ENCODE results near the gene THG1L.

The THG1L gene

GRCh38 chr5:157739388-157740228 is 8.4 kb downstream of the THG1L start:
- no peak overlapping the region for H3K4me3 ChIP-seq (ENCODE audit: low read depth, low read length)
- ChIA-PET CTCF (interaction anchor here (0.7 to 2.5 kb wide), 5 partner anchors 9 to 411 kb away, joined by 3 to 12 read pairs (median 3); no protein-coding TSS in a partner anchor), POLR2A (no interaction called here)
- DNase-seq (ENCODE audit: low read depth, low spot score), result no peak
- TF ChIP-seq CTCF (IDR thresholded peaks at IDR 0.05; ENCODE audit: insufficient read depth, low read length, missing control alignments), result no peak

GRCh38 chr5:157740229-157740610 is 9.0 kb downstream of the THG1L start:
- H3K4me3 ChIP-seq (ENCODE audit: low read depth, low read length), result no peak overlapping the region
- ChIA-PET POLR2A (no interaction called here), CTCF (interaction anchor here (0.7 to 16.3 kb wide), 5 partner anchors 9 to 575 kb away, joined by 3 to 242 read pairs (median 113); partner anchors contain the start of gene THG1L)
- peak; percentile 40 for TF ChIP-seq CTCF (IDR thresholded peaks at IDR 0.05; ENCODE audit: insufficient read depth, low read length, missing control alignments)
- no peak for DNase-seq (ENCODE audit: low read depth, low spot score)

GRCh38 chr5:157741131-157741530 is 9.9 kb downstream of the THG1L start:
- no peak for DNase-seq (ENCODE audit: low read depth, low spot score)
- ChIA-PET CTCF (interaction anchor here (0.8 to 16.3 kb wide), 9 partner anchors 10 to 413 kb away, joined by 3 to 242 read pairs (median 34); partner anchors contain the start of genes C5orf52 and THG1L), POLR2A (no interaction called here)
- H3K4me3 ChIP-seq (ENCODE audit: low read depth, low read length), result no peak overlapping the region
- no peak for TF ChIP-seq CTCF (IDR thresholded peaks at IDR 0.05; ENCODE audit: insufficient read depth, low read length, missing control alignments)

- ChIA-PET POLR2A (interaction anchor here (0.6 to 1.1 kb wide), 4 partner anchors 12 to 185 kb away, joined by 3 to 6 read pairs (median 4); partner anchors contain the start of genes CLINT1 and THG1L), CTCF (interaction anchor here (0.6 to 16.3 kb wide), 86 partner anchors 8 to 1470 kb away, joined by 3 to 242 read pairs (median 4); partner anchors contain the start of genes C5orf52 and THG1L)
- no peak for DNase-seq (ENCODE audit: low read depth, low spot score)
- peak within 1 kb of the TSS; percentile 80 for H3K4me3 ChIP-seq (ENCODE audit: low read depth, low read length)
- peak; percentile 100 for TF ChIP-seq CTCF (IDR thresholded peaks at IDR 0.05; ENCODE audit: insufficient read depth, low read length, missing control alignments)
Observed at GRCh38 chr5:157743163-157744050, 12.2 kb downstream of the THG1L start, which contains the start of gene LSM11. LSM11 (plus strand) TSS chr5:157743712; CDS start chr5:157743751, 39 bp downstream.

GRCh38 chr5:157744051-157745011 is 13.1 kb downstream of the THG1L start:
- ChIA-PET POLR2A (interaction anchor here (0.6 to 1.1 kb wide), 3 partner anchors 13 to 186 kb away, joined by 3 to 6 read pairs (median 4); partner anchors contain the start of gene THG1L), CTCF (interaction anchor here (0.5 to 16.3 kb wide), 47 partner anchors 7 to 1388 kb away, joined by 3 to 242 read pairs (median 7); partner anchors contain the start of genes C5orf52 and THG1L)
- no peak for TF ChIP-seq CTCF (IDR thresholded peaks at IDR 0.05; ENCODE audit: insufficient read depth, low read length, missing control alignments)
- peak overlapping the region; percentile 80 for H3K4me3 ChIP-seq (ENCODE audit: low read depth, low read length)
- no peak for DNase-seq (ENCODE audit: low read depth, low spot score)
